Panc1 (cell line): Measurements from ENCODE around the gene CASP2. TPM values are rescaled to one million over a fixed set of nuclear protein-coding genes. Genes with fewer than 3 reads are reported as not detected.

Experiments
- ATAC-seq: fragments of 200-7000 bp; cut with Tn5 transposase; 2 replicates; pipeline ENCODE4 v1.9.1; 2020; ENCODE audit warnings: mild to moderate bottlenecking, moderate library complexity
- BruUV-seq: library from RNA; stranded (reverse); fragments of 400-500 nt; replicated peaks from 2 replicates; lab custom pipeline; 2021; lab: Mats Ljungman, UMichigan
- CTCF ChIA-PET: fragments of 300-600 bp; sonication (Branson Sonifier 250); formaldehyde crosslinking; loops from one replicate; lab custom pipeline; 2022; ENCODE audit warnings: antibody characterized with exemption; lab: Charles Lee
- POLR2A ChIA-PET: fragments of 300-600 bp; sonication (Branson Sonifier 250); formaldehyde crosslinking; loops from one replicate; lab custom pipeline; 2022; ENCODE audit warnings: antibody characterized with exemption; lab: Charles Lee
- DNase-seq: peaks from one replicate; pipeline ENCODE4 v3.0.0-alpha.2; 2010; ENCODE audit warnings: low read depth, low spot score
- H3K27ac ChIP-seq: 2 replicates; pipeline ENCODE4 v1.5.1; 2011; ENCODE audit warnings: mild to moderate bottlenecking, low read length, inconsistent platforms
- H3K27me3 ChIP-seq: fragments of 200-500 bp; sonication (Bioruptor generic); 2 replicates; pipeline ENCODE4 v1.6.0; 2014; ENCODE audit warnings: low read length, inconsistent platforms; ENCODE audit not compliant: control insufficient read depth, insufficient read depth
- H3K36me3 ChIP-seq: fragments of 200-500 bp; sonication (Bioruptor generic); 2 replicates; pipeline ENCODE4 v1.5.1; 2014; ENCODE audit warnings: inconsistent platforms, mild to moderate bottlenecking, low read length, moderate library complexity; ENCODE audit not compliant: control insufficient read depth, insufficient read depth
- H3K4me1 ChIP-seq: 2 replicates; pipeline ENCODE4 v1.5.1; 2011; ENCODE audit warnings: inconsistent platforms, mild to moderate bottlenecking, low read length, moderate library complexity; ENCODE audit not compliant: control insufficient read depth, insufficient read depth
- H3K4me3 ChIP-seq, 2 experiments: 2 replicates each; pipeline ENCODE4 v1.5.1; 2011 to 2012; ENCODE audit warnings: low read depth in 2 of 2, low read length in 2 of 2, mild to moderate bottlenecking in 2 of 2, inconsistent platforms in 1 of 2, moderate library complexity in 1 of 2
- H3K9me3 ChIP-seq: fragments of 200-500 bp; sonication (Bioruptor generic); 2 replicates; pipeline ENCODE4 v1.5.1; 2014; ENCODE audit warnings: low read depth, mild to moderate bottlenecking, inconsistent platforms, low read length, moderate library complexity; ENCODE audit not compliant: control insufficient read depth, insufficient read depth
- CTCF ChIP-seq: fragments of 450-650 bp; IDR thresholded peaks from 2 replicates; pipeline ENCODE4 v1.5.1; 2017; ENCODE audit warnings: mild to moderate bottlenecking
- POLR2AphosphoS5 ChIP-seq: IDR thresholded peaks from 2 replicates; pipeline ENCODE4 v1.6.1; 2012; ENCODE audit warnings: mild to moderate bottlenecking, low read depth, low read length, moderate library complexity
- REST ChIP-seq, 2 experiments: IDR thresholded peaks; 2 replicates each; pipeline ENCODE4 v1.6.1; 2011 to 2012; ENCODE audit warnings: low read depth in 2 of 2, control low read depth in 1 of 2, low read length in 1 of 2, mild to moderate bottlenecking in 1 of 2, moderate library complexity in 1 of 2; ENCODE audit not compliant: insufficient read depth in 1 of 2
- SIN3A ChIP-seq: IDR thresholded peaks from 2 replicates; pipeline ENCODE4 v1.6.1; 2012; ENCODE audit warnings: low read depth, mild to moderate bottlenecking, low read length, moderate library complexity, borderline replicate concordance; ENCODE audit not compliant: insufficient read depth
- TCF7L2 ChIP-seq: IDR thresholded peaks from 2 replicates; pipeline ENCODE4 v1.6.1; 2011; ENCODE audit warnings: mild to moderate bottlenecking, low read depth, low read length, inconsistent platforms
- in situ Hi-C: cut with HindIII; loops from 2 replicates; pipeline ENCODE4 v1.10.0; 2016; ENCODE audit warnings: low sequenced_read_pairs, low pct_unique_long_range_greater_than_20kb
- intact Hi-C: fragments of 100-400 bp; cut with micrococcal nuclease; formaldehyde crosslinking; loops from one replicate; pipeline ENCODE4 v1.10.0; 2022; ENCODE audit not compliant: unreplicated experiment
- total RNA-seq: library from RNA; stranded (reverse); gene quantifications from one replicate; pipeline ENCODE4 v1.2.1, GENCODE V29; 2021; ENCODE audit not compliant: unreplicated experiment

Gene CASP2
- total RNA-seq, 1 experiment from 2014 or later = 47.4 TPM

DNA sequence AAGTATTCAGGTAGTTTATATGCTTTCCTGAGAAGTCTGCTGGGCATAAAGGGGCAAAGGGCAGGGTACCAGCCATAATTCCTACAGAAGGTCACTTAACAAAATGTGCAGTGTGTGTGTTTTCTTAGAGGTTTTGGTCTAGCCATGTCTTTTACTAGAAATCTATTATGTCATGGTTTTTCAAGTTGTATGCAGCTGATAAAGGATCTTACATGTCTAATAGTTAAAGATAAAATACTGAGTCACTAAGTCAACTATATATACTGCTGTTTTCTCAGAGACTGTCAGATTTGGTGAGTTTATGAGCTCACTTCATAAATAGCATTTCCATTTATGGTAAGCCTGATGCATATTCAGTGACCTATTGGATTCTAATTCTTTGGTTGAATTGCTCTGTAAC, 7.7 kb downstream of the CASP2 start:
- DNase-seq (no peak), ATAC-seq (no peak)
- H3K4me1 ChIP-seq = no peaks in the 10 kb centered on the region
- CTCF ChIA-PET = no interaction called here
- intact Hi-C loops = no loop called here
- no peak overlapping the region for H3K4me3 ChIP-seq
- POLR2A ChIA-PET = interaction anchor here (0.6 kb wide), 1 partner anchor 54 kb away, joined by 3 read pairs; no protein-coding TSS in a partner anchor
- no peak overlapping the region for H3K27ac ChIP-seq
- no TSS peak for BruUV-seq
- H3K9me3 ChIP-seq = no peaks in the 10 kb centered on the region
- H3K27me3 ChIP-seq = no peaks in the 10 kb centered on the region
- H3K36me3 ChIP-seq = peaks cover 48% of the 10 kb centered on the region
- in situ Hi-C loops = no loop called here
- TF ChIP-seq CTCF (no peak), REST (IDR thresholded peaks at IDR 0.05; ENCODE audit: insufficient read depth in 1 of 2, low read depth in 2 of 2, low read length in 1 of 2) (no peak), TCF7L2 (no peak), POLR2AphosphoS5 (no peak), SIN3A (no peak)

- BruUV-seq = TSS peak; percentile 11
- in situ Hi-C loops = no loop called here
- H3K27me3 ChIP-seq = no peaks in the 10 kb centered on the region
- DNase-seq (no peak), ATAC-seq (no peak)
- H3K36me3 ChIP-seq = peaks cover 50% of the 10 kb centered on the region
- no peaks in the 10 kb centered on the region for H3K4me1 ChIP-seq
- intact Hi-C loops = no loop called here
- no peak overlapping the region for H3K27ac ChIP-seq
- ChIA-PET POLR2A (no interaction called here), CTCF (no interaction called here)
- TF ChIP-seq SIN3A (no peak), TCF7L2 (no peak), CTCF (no peak), POLR2AphosphoS5 (no peak)
- no peak overlapping the region for H3K4me3 ChIP-seq
- H3K9me3 ChIP-seq = no peaks in the 10 kb centered on the region
Measured at GRCh38 chr7:143296686-143297085, 8.5 kb downstream of the CASP2 start.
